Vagina (tissue), 2 donors: ENCODE measurements around the gene NPTX1. TPM values are rescaled to one million over a fixed set of nuclear protein-coding genes. Genes with fewer than 3 reads are reported as not detected.

Source experiments
- DNase-seq, 2 donors: peaks; one replicate each; pipeline ENCODE4 v3.0.0-alpha.2; 2017; ENCODE audit errors: extremely low spot score in 2 of 2
- H3K27ac ChIP-seq: fragments of 200-600 bp; sonication (generic); one replicate; pipeline ENCODE4 v1.5.1; 2019
- H3K27me3 ChIP-seq: fragments of 200-600 bp; sonication (generic); one replicate; pipeline ENCODE4 v1.5.1; 2019
- H3K36me3 ChIP-seq, 2 donors: fragments of 200-600 bp; sonication (generic); one replicate each; pipeline ENCODE4 v1.5.1; 2017 to 2019
- H3K4me1 ChIP-seq: fragments of 200-600 bp; sonication (generic); one replicate; pipeline ENCODE4 v1.5.1; 2019
- H3K4me3 ChIP-seq, 2 donors: fragments of 200-600 bp; sonication (generic); 1 replicate in 1 of 2; 2 replicates in 1 of 2; pipeline ENCODE4 v1.5.1; 2016 to 2019
- H3K9me3 ChIP-seq: fragments of 200-600 bp; sonication (generic); one replicate; pipeline ENCODE4 v1.5.1; 2019
- POLR2A ChIP-seq, 2 donors: fragments of 450-650 bp; IDR thresholded peaks; one replicate each; pipeline ENCODE4 v1.6.1; 2017; ENCODE audit warnings: antibody characterized with exemption in 2 of 2, mild to moderate bottlenecking in 2 of 2, moderate library complexity in 2 of 2
- POLR2AphosphoS5 ChIP-seq, 2 donors: sonication (generic); formaldehyde crosslinking; IDR thresholded peaks; one replicate each; pipeline ENCODE4 v1.9.0; 2017; ENCODE audit warnings: antibody characterized with exemption in 2 of 2, mild to moderate bottlenecking in 2 of 2, low read depth in 1 of 2; ENCODE audit not compliant: insufficient read depth in 1 of 2
- intact Hi-C: fragments of 100-400 bp; cut with DNase I; formaldehyde crosslinking; loops from one replicate; pipeline ENCODE4 v1.15.1; 2023
- total RNA-seq: library from RNA; depleted of rRNA; stranded (reverse); fragments of >200 nt; gene quantifications from one replicate; pipeline ENCODE4 v1.2.3, GENCODE V29; 2016
- TF ChIP-seq, protein P1 (sequence below), 3 experiments: fragments of 450-650 bp in 2 of 3; fragments of 200-600 bp in 1 of 3; sonication (generic) in 1 of 3; IDR thresholded peaks; one replicate each; pipeline ENCODE4 v1.5.1; 2017 to 2019; ENCODE audit warnings: antibody characterized with exemption in 3 of 3, mild to moderate bottlenecking in 2 of 3, moderate library complexity in 2 of 3

NPTX1 gene
- total RNA-seq, 1 donor from 2014 or later = 0.49 TPM

DNA sequence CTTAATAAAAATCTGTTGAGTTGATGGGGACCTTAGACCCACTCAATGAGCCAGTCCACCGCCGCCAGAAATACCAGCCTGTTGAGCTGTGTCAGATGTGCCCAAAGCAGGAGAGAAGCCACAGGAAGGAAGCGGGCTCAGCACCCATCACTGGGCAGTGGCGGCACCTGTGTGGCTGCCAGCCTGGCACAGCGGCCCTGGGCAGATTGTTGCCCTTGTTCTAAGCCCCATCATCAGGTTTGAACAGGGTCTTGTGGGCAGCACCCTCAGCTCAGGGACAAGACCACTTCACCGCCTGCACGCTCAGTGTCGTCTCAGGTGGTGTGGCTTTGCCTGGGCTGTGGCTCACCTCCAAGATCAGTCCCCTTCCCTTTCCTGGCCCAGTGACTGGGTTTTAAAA lies 52.1 kb downstream of the NPTX1 start:
- no peaks in the 10 kb centered on the region for H3K36me3 ChIP-seq
- no peak overlapping the region for H3K4me3 ChIP-seq
- no peak for DNase-seq

DNA sequence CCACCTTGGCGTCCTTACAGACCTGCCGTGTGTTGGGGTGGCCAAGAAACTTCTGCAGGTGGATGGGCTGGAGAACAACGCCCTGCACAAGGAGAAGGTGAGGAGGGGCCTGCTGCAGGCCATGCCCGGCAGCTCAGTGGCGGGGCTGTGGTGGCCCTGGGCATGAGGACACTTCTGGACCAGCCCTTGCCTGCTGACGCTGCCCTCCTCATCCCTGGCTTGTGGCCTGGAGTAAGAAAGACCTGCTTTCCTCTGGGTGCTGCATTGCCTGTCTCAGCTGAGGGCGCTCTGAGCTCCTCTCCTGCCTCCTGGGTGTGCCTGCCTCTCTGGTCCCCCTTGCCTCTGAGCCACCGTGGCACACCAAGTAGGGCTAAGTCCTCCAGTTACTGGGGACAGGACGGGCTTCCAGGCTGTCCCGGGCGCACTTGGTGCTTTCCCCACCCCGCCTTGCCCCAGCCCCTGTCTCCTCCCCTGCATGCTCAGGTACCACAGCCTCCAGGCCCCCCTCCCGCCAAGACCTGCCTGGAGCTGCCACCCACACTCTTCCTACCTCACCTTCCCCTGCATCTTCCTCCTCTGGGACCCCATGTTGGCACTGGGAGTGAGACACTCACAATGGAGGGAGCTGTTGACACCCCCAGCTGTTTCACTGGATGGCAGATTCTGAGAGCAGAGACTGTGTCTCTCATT lies 52.7 kb downstream of the NPTX1 start:
- no peak overlapping the region for H3K27ac ChIP-seq
- no peaks in the 10 kb centered on the region for H3K36me3 ChIP-seq
- H3K27me3 ChIP-seq = no peaks in the 10 kb centered on the region
- intact Hi-C loops = no loop called here
- TF ChIP-seq POLR2A (IDR thresholded peaks at IDR 0.05) = no peak
- TF ChIP-seq, protein P1, sequence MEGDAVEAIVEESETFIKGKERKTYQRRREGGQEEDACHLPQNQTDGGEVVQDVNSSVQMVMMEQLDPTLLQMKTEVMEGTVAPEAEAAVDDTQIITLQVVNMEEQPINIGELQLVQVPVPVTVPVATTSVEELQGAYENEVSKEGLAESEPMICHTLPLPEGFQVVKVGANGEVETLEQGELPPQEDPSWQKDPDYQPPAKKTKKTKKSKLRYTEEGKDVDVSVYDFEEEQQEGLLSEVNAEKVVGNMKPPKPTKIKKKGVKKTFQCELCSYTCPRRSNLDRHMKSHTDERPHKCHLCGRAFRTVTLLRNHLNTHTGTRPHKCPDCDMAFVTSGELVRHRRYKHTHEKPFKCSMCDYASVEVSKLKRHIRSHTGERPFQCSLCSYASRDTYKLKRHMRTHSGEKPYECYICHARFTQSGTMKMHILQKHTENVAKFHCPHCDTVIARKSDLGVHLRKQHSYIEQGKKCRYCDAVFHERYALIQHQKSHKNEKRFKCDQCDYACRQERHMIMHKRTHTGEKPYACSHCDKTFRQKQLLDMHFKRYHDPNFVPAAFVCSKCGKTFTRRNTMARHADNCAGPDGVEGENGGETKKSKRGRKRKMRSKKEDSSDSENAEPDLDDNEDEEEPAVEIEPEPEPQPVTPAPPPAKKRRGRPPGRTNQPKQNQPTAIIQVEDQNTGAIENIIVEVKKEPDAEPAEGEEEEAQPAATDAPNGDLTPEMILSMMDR (IDR thresholded peaks at IDR 0.05) = no peak
- no peak for TF ChIP-seq POLR2AphosphoS5 (IDR thresholded peaks at IDR 0.05; ENCODE audit: insufficient read depth in 1 of 2, low read depth in 1 of 2)
- H3K4me1 ChIP-seq = peaks cover 7% of the 10 kb centered on the region
- no peaks in the 10 kb centered on the region for H3K9me3 ChIP-seq
- no peak for DNase-seq
- no peak overlapping the region for H3K4me3 ChIP-seq

More for the DNA sequence above, 52.1 kb downstream of the NPTX1 start:
- intact Hi-C loops = no loop called here
- no peak for TF ChIP-seq POLR2AphosphoS5 (IDR thresholded peaks at IDR 0.05; ENCODE audit: insufficient read depth in 1 of 2, low read depth in 1 of 2)
- TF ChIP-seq POLR2A (IDR thresholded peaks at IDR 0.05) = no peak
- TF ChIP-seq, protein P1 (IDR thresholded peaks at IDR 0.05) = no peak
- Histone ChIP-seq H3K27ac (no peak overlapping the region), H3K4me1 (peaks cover 7% of the 10 kb centered on the region), H3K9me3 (no peaks in the 10 kb centered on the region), H3K27me3 (no peaks in the 10 kb centered on the region)

DNA sequence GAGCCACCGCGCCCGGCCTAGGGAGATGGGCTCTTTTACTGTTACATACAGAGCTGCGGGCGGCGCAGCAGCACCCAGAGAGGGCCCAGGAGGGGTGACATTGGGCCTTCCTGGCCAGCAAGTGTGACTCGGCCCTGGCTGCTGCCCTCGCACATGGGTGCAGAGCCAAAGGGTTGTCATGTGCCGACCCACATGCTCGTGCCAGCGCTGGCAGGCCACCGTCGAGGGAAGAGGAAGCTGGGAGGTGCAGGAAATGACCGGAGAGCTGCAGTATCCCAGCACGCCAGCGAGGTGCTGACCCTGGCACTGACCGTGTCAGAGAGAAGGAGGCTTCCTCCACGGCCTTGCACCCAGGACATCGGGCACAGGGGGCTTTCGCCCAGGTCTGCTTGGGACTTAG lies 53.4 kb downstream of the NPTX1 start:
- H3K27me3 ChIP-seq = no peaks in the 10 kb centered on the region
- H3K4me1 ChIP-seq = peaks cover 11% of the 10 kb centered on the region
- DNase-seq = no peak
- H3K27ac ChIP-seq = no peak overlapping the region
- no peaks in the 10 kb centered on the region for H3K36me3 ChIP-seq
- no peak overlapping the region for H3K4me3 ChIP-seq
- TF ChIP-seq, protein P1 (IDR thresholded peaks at IDR 0.05) = no peak
- peak in 1 of 2 donors; percentile 26 for TF ChIP-seq POLR2AphosphoS5 (IDR thresholded peaks at IDR 0.05; ENCODE audit: insufficient read depth in 1 of 2, low read depth in 1 of 2)
- H3K9me3 ChIP-seq = no peaks in the 10 kb centered on the region
- intact Hi-C loops = no loop called here

DNA sequence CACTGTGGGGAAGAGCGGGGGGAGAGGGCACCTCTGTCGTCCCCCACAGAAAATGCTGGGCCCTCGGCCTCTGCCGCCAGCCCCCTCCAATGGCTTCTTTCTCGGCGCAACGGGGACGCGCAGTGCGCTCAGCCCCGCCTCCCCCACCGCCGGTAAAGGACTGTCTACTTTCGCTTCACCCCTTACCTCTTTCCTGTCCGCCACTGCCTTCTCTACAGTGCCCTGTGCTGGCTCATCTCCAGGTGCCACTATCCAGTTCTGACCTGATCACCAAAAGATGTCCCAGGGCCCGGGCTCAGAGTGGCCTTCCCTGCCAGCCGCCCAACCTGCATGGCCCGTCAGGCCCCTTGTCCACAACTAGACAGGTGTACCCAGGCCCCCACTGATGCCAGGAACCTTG lies 54.1 kb downstream of the NPTX1 start:
- no peaks in the 10 kb centered on the region for H3K9me3 ChIP-seq
- TF ChIP-seq POLR2AphosphoS5 (IDR thresholded peaks at IDR 0.05; ENCODE audit: insufficient read depth in 1 of 2, low read depth in 1 of 2) (no peak), POLR2A (IDR thresholded peaks at IDR 0.05) (no peak)
- no peak for DNase-seq
- H3K36me3 ChIP-seq = no peaks in the 10 kb centered on the region
- H3K27me3 ChIP-seq = no peaks in the 10 kb centered on the region
- intact Hi-C loops = no loop called here
- H3K27ac ChIP-seq = no peak overlapping the region
- H3K4me1 ChIP-seq = peaks cover 18% of the 10 kb centered on the region
- H3K4me3 ChIP-seq = no peak overlapping the region

DNA sequence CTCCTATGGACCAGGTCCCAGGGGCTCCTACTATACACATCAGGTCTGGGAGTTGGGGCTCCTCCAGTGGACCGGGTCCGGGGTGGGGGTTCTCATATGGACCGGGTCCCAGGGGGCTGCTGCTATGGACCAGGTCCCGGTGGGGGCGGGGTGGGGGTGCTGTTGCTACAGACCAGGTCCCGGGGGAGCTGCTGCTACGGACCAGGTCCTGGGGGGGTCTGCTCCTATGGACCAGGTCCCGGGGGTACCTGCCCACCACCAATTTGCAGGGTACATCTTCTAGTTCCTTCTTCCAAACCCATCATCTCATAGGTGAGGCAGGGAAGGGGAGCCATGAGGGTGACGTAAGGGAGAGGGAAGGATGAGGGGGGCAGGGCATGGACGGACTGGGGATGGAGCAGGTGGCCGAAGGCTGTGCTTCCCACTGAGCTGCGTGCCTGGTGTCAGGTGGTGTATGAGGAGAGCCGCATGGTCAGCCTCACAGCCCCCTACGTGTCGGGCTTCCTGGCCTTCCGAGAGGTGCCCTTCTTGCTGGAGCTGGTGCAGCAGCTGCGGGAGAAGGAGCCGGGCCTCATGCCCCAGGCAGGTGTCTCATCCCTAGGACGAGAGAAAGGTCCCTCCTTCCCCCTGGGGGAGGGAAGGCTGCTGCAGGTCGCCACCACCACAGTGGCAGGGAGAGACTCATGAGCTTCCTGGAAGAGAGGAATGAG lies 54.9 kb downstream of the NPTX1 start:
- Histone ChIP-seq H3K4me3 (no peak overlapping the region), H3K9me3 (no peaks in the 10 kb centered on the region), H3K4me1 (peaks cover 24% of the 10 kb centered on the region), H3K36me3 (no peaks in the 10 kb centered on the region), H3K27me3 (no peaks in the 10 kb centered on the region), H3K27ac (no peak overlapping the region)
- intact Hi-C loops = no loop called here
- no peak for DNase-seq
- TF ChIP-seq POLR2A (IDR thresholded peaks at IDR 0.05) (no peak), POLR2AphosphoS5 (IDR thresholded peaks at IDR 0.05; ENCODE audit: insufficient read depth in 1 of 2, low read depth in 1 of 2) (no peak)
- TF ChIP-seq, protein P1 (IDR thresholded peaks at IDR 0.05) = no peak
